HEK293 (cell line): ENCODE results near the gene MPG.

Source experiments
- CTCF ChIA-PET: fragments of 350-600 bp; formaldehyde crosslinking; extraction: SDS; loops from one replicate; lab custom pipeline; 2021; ENCODE audit warnings: antibody characterized with exemption; lab: Yijun Ruan, JAX
- POLR2A ChIA-PET: fragments of 300-600 bp; formaldehyde crosslinking; extraction: SDS; loops from one replicate; lab custom pipeline; 2020; ENCODE audit warnings: antibody characterized with exemption, inconsistent platforms; lab: Yijun Ruan, JAX
- H3K27ac ChIP-seq: fragments of 200-500 bp; sonication (Bioruptor generic); 2 replicates; pipeline ENCODE4 v1.5.1; 2014; ENCODE audit warnings: low read depth, low read length, control low read depth, inconsistent platforms; ENCODE audit errors: extremely low read depth
- H3K36me3 ChIP-seq, 2 experiments: fragments of 200-500 bp in 1 of 2; sonication (Bioruptor generic) in 1 of 2; 1 replicate in 1 of 2; 2 replicates in 1 of 2; pipeline ENCODE4 v1.5.1; 2014 to 2017; ENCODE audit warnings: inconsistent platforms in 2 of 2, low read length in 2 of 2; ENCODE audit not compliant: control insufficient read depth in 2 of 2, insufficient read depth in 1 of 2
- H3K4me1 ChIP-seq: fragments of 200-500 bp; sonication (Bioruptor generic); 2 replicates; pipeline ENCODE4 v1.5.1; 2014; ENCODE audit warnings: mild to moderate bottlenecking, low read length, inconsistent platforms; ENCODE audit not compliant: control insufficient read depth, insufficient read depth
- H3K4me3 ChIP-seq: 2 replicates; pipeline ENCODE4 v1.5.1; 2011; ENCODE audit warnings: low read depth, mild to moderate bottlenecking, control low read depth, low read length, moderate library complexity
- H3K9me3 ChIP-seq: fragments of 200-500 bp; sonication (Bioruptor generic); 2 replicates; pipeline ENCODE4 v1.5.1; 2014; ENCODE audit warnings: low read depth, low read length, inconsistent platforms; ENCODE audit not compliant: control insufficient read depth, insufficient read depth
- KLF16 ChIP-seq: fragments of 450-650 bp; formaldehyde crosslinking; IDR thresholded peaks from 2 replicates; pipeline ENCODE4 v1.5.1; 2017; ENCODE audit warnings: missing biosample characterization, missing genetic modification characterization
- SCRT2 ChIP-seq: fragments of 450-650 bp; formaldehyde crosslinking; IDR thresholded peaks from 2 replicates; pipeline ENCODE4 v1.5.1; 2016; ENCODE audit warnings: missing biosample characterization, missing genetic modification characterization
- ZBTB17 ChIP-seq: fragments of 450-650 bp; formaldehyde crosslinking; IDR thresholded peaks from 2 replicates; pipeline ENCODE4 v1.5.1; 2016; ENCODE audit warnings: missing biosample characterization, missing genetic modification characterization
- ZNF214 ChIP-seq: fragments of 450-650 bp; formaldehyde crosslinking; IDR thresholded peaks from 2 replicates; pipeline ENCODE4 v1.5.1; 2017; ENCODE audit warnings: missing biosample characterization, mild to moderate bottlenecking, missing genetic modification characterization, borderline replicate concordance
- ZNF248 ChIP-seq: fragments of 450-650 bp; formaldehyde crosslinking; IDR thresholded peaks from 2 replicates; pipeline ENCODE4 v1.5.1; 2017; ENCODE audit warnings: missing biosample characterization, missing genetic modification characterization
- ZNF510 ChIP-seq: fragments of 450-650 bp; formaldehyde crosslinking; IDR thresholded peaks from 2 replicates; pipeline ENCODE4 v1.5.1; 2018; ENCODE audit warnings: mild to moderate bottlenecking, missing genetic modification characterization, missing biosample characterization; ENCODE audit not compliant: insufficient replicate concordance
- ZNF555 ChIP-seq: fragments of 450-650 bp; formaldehyde crosslinking; conservative IDR thresholded peaks from 2 replicates; pipeline ENCODE4 v1.5.1; 2017; ENCODE audit warnings: missing biosample characterization, mild to moderate bottlenecking, missing genetic modification characterization, inconsistent platforms
- ZNF639 ChIP-seq: fragments of 450-650 bp; formaldehyde crosslinking; IDR thresholded peaks from 2 replicates; pipeline ENCODE4 v1.5.1; 2016; ENCODE audit warnings: missing biosample characterization, missing genetic modification characterization
- ZNF660 ChIP-seq: fragments of 450-650 bp; IDR thresholded peaks from 2 replicates; pipeline ENCODE4 v1.5.1; 2018; ENCODE audit warnings: missing biosample characterization, mild to moderate bottlenecking, missing genetic modification characterization
- ZNF677 ChIP-seq: fragments of 450-650 bp; IDR thresholded peaks from 2 replicates; pipeline ENCODE4 v1.5.0; 2018; ENCODE audit warnings: missing biosample characterization, mild to moderate bottlenecking, missing genetic modification characterization, moderate library complexity
- ZNF791 ChIP-seq: fragments of 450-650 bp; formaldehyde crosslinking; IDR thresholded peaks from 2 replicates; pipeline ENCODE4 v1.5.1; 2016; ENCODE audit warnings: missing biosample characterization, missing genetic modification characterization
- ZSCAN23 ChIP-seq: fragments of 450-650 bp; formaldehyde crosslinking; IDR thresholded peaks from 2 replicates; pipeline ENCODE4 v1.5.1; 2016; ENCODE audit warnings: missing biosample characterization, missing genetic modification characterization
- ZXDB ChIP-seq: fragments of 450-650 bp; formaldehyde crosslinking; IDR thresholded peaks from 2 replicates; pipeline ENCODE4 v1.5.1; 2016; ENCODE audit warnings: missing biosample characterization, missing genetic modification characterization
- TF ChIP-seq, protein P1 (sequence below): fragments of 450-650 bp; formaldehyde crosslinking; IDR thresholded peaks from 2 replicates; pipeline ENCODE4 v1.5.1; 2016; ENCODE audit warnings: missing biosample characterization, missing genetic modification characterization, borderline replicate concordance
- TF ChIP-seq, protein P2 (sequence below): fragments of 450-650 bp; formaldehyde crosslinking; IDR thresholded peaks from 2 replicates; pipeline ENCODE4 v1.5.1; 2016; ENCODE audit warnings: missing biosample characterization, missing genetic modification characterization, borderline replicate concordance
- TF ChIP-seq, protein P3 (sequence below): fragments of 450-650 bp; formaldehyde crosslinking; IDR thresholded peaks from 2 replicates; pipeline ENCODE4; 2016; ENCODE audit warnings: missing biosample characterization, missing genetic modification characterization

The MPG gene

DNA sequence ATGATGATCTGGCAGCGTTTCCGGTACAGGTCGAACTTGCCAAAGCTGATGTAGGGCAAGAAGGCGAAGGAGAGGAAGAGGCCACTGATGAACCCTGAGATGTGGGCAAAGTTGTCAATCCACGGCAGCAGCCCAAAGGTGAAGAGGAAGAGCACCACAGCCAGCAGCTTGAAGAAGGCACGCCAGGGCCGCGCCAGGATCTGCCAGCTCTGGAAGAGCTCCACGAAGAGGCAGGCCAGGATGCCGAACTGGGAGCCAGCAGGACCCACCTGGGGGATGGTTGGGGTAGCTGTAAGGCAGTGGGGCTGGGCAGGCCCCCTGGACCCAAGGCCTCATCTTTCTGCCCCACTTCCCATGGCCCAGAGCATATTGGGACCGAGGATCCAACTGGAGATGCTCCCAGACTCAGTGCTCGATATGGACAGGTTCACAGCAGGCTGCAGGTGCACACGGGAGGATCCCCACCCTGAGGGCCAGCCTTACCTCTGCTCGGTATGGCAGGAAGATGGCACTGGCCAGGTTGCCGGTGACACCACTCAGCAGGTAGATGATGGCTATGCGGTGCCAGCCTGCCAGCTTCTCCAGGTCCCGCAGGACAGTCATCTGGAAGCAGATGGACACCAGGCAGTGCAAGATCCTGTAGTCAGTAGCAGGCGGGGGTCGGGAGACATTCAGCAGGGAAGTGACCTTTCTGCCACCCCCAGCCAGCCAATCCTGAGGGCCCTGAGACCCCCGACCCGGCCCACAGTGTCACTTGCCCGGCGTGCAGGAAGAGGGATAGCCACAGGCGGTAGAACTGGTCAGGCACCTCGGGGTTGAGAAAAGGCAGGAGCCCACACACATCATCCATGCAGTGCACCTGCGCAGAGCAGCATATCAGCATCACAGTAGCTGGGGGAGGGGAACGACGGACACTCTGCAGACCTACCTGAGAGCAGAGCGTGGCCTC, 19.3 kb upstream of the MPG start:
- ChIA-PET CTCF (interaction anchor here (0.8 kb wide), 1 partner anchor 58 kb away, joined by 4 read pairs; no protein-coding TSS in a partner anchor), POLR2A (interaction anchor here (1.8 kb wide), 1 partner anchor 13 kb away, joined by 6 read pairs; the partner anchor contains the start of gene RHBDF1)
- Histone ChIP-seq H3K27ac (no peak overlapping the region), H3K36me3 (peaks cover 0 to 78% of the 10 kb centered on the region in 2 experiments; a peak in 1 of 3 replicates)
- TF ChIP-seq ZXDB (tag by site-specific recombination) (no peak), SCRT2 (tag by site-specific recombination) (no peak), ZBTB17 (no peak), ZNF555 (tag by site-specific recombination) (no peak), ZNF677 (tag by site-specific recombination) (no peak), ZNF248 (tag by site-specific recombination) (no peak), KLF16 (tag by site-specific recombination) (no peak), ZNF639 (no peak), ZNF660 (tag by site-specific recombination) (no peak), ZNF510 (tag by site-specific recombination) (no peak), ZNF791 (tag by site-specific recombination) (no peak), ZNF214 (tag by site-specific recombination) (no peak), ZSCAN23 (tag by site-specific recombination) (no peak)
- TF ChIP-seq, protein P1, sequence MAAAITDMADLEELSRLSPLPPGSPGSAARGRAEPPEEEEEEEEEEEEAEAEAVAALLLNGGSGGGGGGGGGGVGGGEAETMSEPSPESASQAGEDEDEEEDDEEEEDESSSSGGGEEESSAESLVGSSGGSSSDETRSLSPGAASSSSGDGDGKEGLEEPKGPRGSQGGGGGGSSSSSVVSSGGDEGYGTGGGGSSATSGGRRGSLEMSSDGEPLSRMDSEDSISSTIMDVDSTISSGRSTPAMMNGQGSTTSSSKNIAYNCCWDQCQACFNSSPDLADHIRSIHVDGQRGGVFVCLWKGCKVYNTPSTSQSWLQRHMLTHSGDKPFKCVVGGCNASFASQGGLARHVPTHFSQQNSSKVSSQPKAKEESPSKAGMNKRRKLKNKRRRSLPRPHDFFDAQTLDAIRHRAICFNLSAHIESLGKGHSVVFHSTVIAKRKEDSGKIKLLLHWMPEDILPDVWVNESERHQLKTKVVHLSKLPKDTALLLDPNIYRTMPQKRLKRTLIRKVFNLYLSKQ (tag by site-specific recombination): no peak
- TF ChIP-seq, protein P2, sequence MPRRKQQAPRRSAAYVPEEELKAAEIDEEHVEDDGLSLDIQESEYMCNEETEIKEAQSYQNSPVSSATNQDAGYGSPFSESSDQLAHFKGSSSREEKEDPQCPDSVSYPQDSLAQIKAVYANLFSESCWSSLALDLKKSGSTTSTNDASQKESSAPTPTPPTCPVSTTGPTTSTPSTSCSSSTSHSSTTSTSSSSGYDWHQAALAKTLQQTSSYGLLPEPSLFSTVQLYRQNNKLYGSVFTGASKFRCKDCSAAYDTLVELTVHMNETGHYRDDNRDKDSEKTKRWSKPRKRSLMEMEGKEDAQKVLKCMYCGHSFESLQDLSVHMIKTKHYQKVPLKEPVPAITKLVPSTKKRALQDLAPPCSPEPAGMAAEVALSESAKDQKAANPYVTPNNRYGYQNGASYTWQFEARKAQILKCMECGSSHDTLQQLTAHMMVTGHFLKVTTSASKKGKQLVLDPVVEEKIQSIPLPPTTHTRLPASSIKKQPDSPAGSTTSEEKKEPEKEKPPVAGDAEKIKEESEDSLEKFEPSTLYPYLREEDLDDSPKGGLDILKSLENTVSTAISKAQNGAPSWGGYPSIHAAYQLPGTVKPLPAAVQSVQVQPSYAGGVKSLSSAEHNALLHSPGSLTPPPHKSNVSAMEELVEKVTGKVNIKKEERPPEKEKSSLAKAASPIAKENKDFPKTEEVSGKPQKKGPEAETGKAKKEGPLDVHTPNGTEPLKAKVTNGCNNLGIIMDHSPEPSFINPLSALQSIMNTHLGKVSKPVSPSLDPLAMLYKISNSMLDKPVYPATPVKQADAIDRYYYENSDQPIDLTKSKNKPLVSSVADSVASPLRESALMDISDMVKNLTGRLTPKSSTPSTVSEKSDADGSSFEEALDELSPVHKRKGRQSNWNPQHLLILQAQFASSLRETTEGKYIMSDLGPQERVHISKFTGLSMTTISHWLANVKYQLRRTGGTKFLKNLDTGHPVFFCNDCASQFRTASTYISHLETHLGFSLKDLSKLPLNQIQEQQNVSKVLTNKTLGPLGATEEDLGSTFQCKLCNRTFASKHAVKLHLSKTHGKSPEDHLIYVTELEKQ (tag by site-specific recombination): no peak
- TF ChIP-seq, protein P3, sequence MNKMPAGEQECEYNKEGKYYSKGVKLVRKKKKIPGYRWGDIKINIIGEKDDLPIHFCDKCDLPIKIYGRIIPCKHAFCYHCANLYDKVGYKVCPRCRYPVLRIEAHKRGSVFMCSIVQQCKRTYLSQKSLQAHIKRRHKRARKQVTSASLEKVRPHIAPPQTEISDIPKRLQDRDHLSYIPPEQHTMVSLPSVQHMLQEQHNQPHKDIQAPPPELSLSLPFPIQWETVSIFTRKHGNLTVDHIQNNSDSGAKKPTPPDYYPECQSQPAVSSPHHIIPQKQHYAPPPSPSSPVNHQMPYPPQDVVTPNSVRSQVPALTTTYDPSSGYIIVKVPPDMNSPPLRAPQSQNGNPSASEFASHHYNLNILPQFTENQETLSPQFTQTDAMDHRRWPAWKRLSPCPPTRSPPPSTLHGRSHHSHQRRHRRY (tag by site-specific recombination): no peak
- TF ChIP-seq, all 188 proteins: peak for 0
- Histone ChIP-seq H3K4me1 (no peaks in the 10 kb centered on the region), H3K9me3 (no peaks in the 10 kb centered on the region), H3K4me3 (no peak overlapping the region)
